ENCODE results near the gene MYO5A. TPM values are rescaled to one million over a fixed set of nuclear protein-coding genes. Genes with fewer than 3 reads are reported as not detected.

The MYO5A gene
- polyA plus RNA-seq, 1 of the 3 experiments (the other 2 are of a cell fraction), result 11.0 TPM

DNA sequence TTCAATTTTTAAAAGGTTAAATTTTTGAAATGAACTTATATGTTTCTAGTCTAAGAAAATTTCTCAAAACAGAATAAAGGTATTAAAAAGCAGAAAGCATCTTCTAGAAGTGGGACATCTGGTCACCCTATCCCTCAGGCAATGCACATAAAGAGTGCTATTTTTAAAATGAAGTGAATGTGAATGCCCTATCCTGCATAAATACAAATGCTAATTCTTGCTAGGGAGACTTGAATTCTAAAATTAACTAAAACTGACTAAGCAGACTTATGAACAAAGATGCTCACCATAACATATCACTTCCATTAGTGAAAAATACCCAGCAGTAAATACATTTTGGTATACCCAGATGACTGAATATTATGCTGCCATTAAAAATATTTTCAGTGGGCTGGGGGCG is 11.7 kb downstream of the MYO5A start (continued):
- TF ChIP-seq, protein P1, sequence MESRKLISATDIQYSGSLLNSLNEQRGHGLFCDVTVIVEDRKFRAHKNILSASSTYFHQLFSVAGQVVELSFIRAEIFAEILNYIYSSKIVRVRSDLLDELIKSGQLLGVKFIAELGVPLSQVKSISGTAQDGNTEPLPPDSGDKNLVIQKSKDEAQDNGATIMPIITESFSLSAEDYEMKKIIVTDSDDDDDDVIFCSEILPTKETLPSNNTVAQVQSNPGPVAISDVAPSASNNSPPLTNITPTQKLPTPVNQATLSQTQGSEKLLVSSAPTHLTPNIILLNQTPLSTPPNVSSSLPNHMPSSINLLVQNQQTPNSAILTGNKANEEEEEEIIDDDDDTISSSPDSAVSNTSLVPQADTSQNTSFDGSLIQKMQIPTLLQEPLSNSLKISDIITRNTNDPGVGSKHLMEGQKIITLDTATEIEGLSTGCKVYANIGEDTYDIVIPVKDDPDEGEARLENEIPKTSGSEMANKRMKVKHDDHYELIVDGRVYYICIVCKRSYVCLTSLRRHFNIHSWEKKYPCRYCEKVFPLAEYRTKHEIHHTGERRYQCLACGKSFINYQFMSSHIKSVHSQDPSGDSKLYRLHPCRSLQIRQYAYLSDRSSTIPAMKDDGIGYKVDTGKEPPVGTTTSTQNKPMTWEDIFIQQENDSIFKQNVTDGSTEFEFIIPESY (IDR thresholded peaks at IDR 0.05; ENCODE audit: borderline replicate concordance, low read depth), result no peak
- TF ChIP-seq, protein P2, sequence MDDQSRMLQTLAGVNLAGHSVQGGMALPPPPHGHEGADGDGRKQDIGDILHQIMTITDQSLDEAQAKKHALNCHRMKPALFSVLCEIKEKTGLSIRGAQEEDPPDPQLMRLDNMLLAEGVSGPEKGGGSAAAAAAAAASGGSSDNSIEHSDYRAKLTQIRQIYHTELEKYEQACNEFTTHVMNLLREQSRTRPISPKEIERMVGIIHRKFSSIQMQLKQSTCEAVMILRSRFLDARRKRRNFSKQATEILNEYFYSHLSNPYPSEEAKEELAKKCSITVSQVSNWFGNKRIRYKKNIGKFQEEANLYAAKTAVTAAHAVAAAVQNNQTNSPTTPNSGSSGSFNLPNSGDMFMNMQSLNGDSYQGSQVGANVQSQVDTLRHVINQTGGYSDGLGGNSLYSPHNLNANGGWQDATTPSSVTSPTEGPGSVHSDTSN (IDR thresholded peaks at IDR 0.05), result no peak
- TF ChIP-seq RCOR1 (IDR thresholded peaks at IDR 0.05; ENCODE audit: low read length) (no peak), YY1 (IDR thresholded peaks at IDR 0.05; ENCODE audit: low read depth) (no peak)

DNA sequence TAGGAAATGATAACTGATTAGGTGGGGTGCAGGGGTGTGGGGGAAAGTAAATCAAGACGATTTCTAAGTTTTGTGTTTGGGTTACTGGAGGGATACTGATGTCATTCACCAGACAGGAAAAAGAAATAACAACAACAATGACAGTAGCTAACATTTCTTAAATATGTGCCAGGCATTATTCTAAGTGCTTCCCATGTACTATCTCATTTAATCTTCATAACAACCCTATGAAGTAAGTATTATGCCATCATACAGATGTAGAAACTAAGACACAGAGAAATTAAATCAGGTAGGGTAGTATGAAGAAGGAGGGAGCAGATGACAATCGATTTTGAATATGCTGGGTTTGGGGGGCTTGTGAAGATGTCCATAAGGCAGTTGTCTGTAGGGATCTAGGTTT is 13.3 kb downstream of the MYO5A start:
- H3K79me2 ChIP-seq (ENCODE audit: insufficient read depth), result peaks cover 36% of the 10 kb centered on the region
- CTCF ChIA-PET, result no interaction called here

More for the DNA sequence above, 13.3 kb downstream of the MYO5A start:
- no peak overlapping the region for H3K27ac ChIP-seq (ENCODE audit: low read depth in 2 of 2, low read length in 1 of 2)
- peaks cover 19% of the 10 kb centered on the region; the same call in 1 of the 2 replicates for H4K20me1 ChIP-seq (ENCODE audit: insufficient read depth)
- no peaks in the 10 kb centered on the region for H3K36me3 ChIP-seq (replicated peaks in 1 of 2; ENCODE audit: control insufficient read depth in 1 of 2, insufficient read depth in 2 of 2, low read length in 1 of 2)
- 72% methylated on average over 2 of the region's 2 CpGs for WGBS (ENCODE audit: low lambda C conversion rate)
- no peak for TF ChIP-seq FOSL2 (IDR thresholded peaks at IDR 0.05; ENCODE audit: borderline replicate concordance, low read depth)
- TF ChIP-seq TEAD4 (IDR thresholded peaks at IDR 0.05; ENCODE audit: borderline replicate concordance, insufficient read depth), result no peak
- no peak for TF ChIP-seq FOXM1 (IDR thresholded peaks at IDR 0.05; ENCODE audit: low read depth)
- no peak for TF ChIP-seq TAF1 (IDR thresholded peaks at IDR 0.05; ENCODE audit: borderline replicate concordance, low read depth, low read length)
- no peak for TF ChIP-seq FOXJ3 (CRISPR knock-in tag; IDR thresholded peaks at IDR 0.05)
- TF ChIP-seq, protein P1 (IDR thresholded peaks at IDR 0.05; ENCODE audit: borderline replicate concordance, low read depth), result no peak
- TF ChIP-seq NFIC (IDR thresholded peaks at IDR 0.05; ENCODE audit: borderline replicate concordance), result no peak
- TF ChIP-seq, protein P2 (IDR thresholded peaks at IDR 0.05), result no peak
- POLR2A ChIA-PET, result no interaction called here
- peaks cover 13% of the 10 kb centered on the region for H3F3A ChIP-seq (replicated peaks; ENCODE audit: insufficient read depth)
- no peak overlapping the region for H3K9ac ChIP-seq
- no peak overlapping the region for H3K4me2 ChIP-seq
- H3K9me3 ChIP-seq, result no peaks in the 10 kb centered on the region
- no peaks in the 10 kb centered on the region for H3K9me2 ChIP-seq
- no peaks in the 10 kb centered on the region for H3K27me3 ChIP-seq (ENCODE audit: insufficient read depth)
- no peak overlapping the region for H2AFZ ChIP-seq (ENCODE audit: low read depth)
- peaks cover 5 to 9% of the 10 kb centered on the region in 2 experiments; a peak in 3 of 4 replicates for H3K4me1 ChIP-seq (ENCODE audit: control insufficient read depth in 1 of 2, insufficient read depth in 2 of 2, low read depth in 1 of 2, low read length in 1 of 2)
- DNase-seq, result no peak
- no peak overlapping the region for H3K4me3 ChIP-seq (ENCODE audit: low read depth in 2 of 2, low read length in 1 of 2)

All from SK-N-SH (cell line).